ENCODE data around the gene VPS13C.

GRCh38 chr15:62059108-62059815 lies 985 bp downstream of the VPS13C start:
- no peak for TF ChIP-seq CTCF (IDR thresholded peaks at IDR 0.05 in 4 of 5, conservative IDR thresholded peaks at IDR 0.05 in 1 of 5)
- TF ChIP-seq POLR2A (IDR thresholded peaks at IDR 0.05): no peak
